Measurements from ENCODE around the gene TMEM132C.

DNA sequence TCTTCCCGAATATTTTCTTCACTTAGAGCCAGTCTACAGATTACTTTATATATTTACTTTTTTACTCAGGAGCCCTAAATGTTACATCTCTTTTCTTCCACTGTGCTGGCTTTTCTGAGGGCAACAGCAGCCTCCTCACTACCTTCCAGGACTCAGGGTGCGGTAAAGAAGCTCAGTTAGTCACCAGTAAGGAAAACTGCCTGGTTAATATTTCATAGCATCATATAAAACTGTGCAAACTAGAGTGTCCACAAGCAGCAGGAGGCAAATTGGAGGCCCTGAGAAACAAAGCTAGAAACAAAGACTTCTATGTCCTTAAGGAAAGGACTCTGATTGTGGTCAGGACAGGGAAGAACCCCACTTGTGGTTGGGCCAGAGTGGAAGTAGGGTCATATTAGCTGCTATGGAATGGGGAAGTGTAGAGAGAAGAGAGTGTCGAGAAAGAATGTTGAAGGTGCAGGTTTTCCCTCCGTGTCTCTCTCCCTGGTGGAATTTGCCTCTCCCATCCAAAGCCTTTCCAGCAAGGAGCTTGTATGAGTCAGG lies 336.7 kb downstream of the TMEM132C start:
- TF ChIP-seq, protein P1, sequence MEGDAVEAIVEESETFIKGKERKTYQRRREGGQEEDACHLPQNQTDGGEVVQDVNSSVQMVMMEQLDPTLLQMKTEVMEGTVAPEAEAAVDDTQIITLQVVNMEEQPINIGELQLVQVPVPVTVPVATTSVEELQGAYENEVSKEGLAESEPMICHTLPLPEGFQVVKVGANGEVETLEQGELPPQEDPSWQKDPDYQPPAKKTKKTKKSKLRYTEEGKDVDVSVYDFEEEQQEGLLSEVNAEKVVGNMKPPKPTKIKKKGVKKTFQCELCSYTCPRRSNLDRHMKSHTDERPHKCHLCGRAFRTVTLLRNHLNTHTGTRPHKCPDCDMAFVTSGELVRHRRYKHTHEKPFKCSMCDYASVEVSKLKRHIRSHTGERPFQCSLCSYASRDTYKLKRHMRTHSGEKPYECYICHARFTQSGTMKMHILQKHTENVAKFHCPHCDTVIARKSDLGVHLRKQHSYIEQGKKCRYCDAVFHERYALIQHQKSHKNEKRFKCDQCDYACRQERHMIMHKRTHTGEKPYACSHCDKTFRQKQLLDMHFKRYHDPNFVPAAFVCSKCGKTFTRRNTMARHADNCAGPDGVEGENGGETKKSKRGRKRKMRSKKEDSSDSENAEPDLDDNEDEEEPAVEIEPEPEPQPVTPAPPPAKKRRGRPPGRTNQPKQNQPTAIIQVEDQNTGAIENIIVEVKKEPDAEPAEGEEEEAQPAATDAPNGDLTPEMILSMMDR (conservative IDR thresholded peaks at IDR 0.05; ENCODE audit: low read length), result no peak
- TF ChIP-seq EZH2phosphoT487 (IDR thresholded peaks at IDR 0.05; ENCODE audit: borderline replicate concordance, low read depth, low read length), result no peak

Measured in OCI-LY7 (cell line).